Effector memory CD8-positive, alpha-beta T cell (primary cell): ENCODE data around the gene TMEM205.
"Not testable (repeated sequence)": the region's sequence is repeated elsewhere in the genome, so short reads cannot be mapped to it uniquely, and the experiment has no call there.

Source experiments
- ATAC-seq: fragments of 150-1000 bp; cut with Tn5 transposase; replicated peaks from 2 replicates; pipeline ENCODE4 v1.10.0; 2021; ENCODE audit warnings: mild to moderate bottlenecking, moderate library complexity
- DNase-seq, 3 experiments: peaks; one replicate each; pipeline ENCODE4 v3.0.0; 2021
- H3K27ac Mint-ChIP-seq, 2 donors: one replicate each; pipeline ENCODE4 v1.8.0; 2022; ENCODE audit warnings: mild to moderate bottlenecking in 2 of 2, mixed read lengths in 2 of 2, moderate library complexity in 2 of 2
- H3K27me3 Mint-ChIP-seq, 2 donors: one replicate each; pipeline ENCODE4 v1.8.0; 2022; ENCODE audit warnings: mixed read lengths in 2 of 2
- H3K36me3 Mint-ChIP-seq: one replicate; pipeline ENCODE4 v1.8.0; 2022; ENCODE audit warnings: mild to moderate bottlenecking, moderate library complexity, mixed read lengths; ENCODE audit not compliant: insufficient read depth
- H3K4me1 Mint-ChIP-seq, 2 donors: one replicate each; pipeline ENCODE4 v1.8.0; 2022; ENCODE audit warnings: low read depth in 2 of 2, mixed read lengths in 2 of 2
- H3K4me3 Mint-ChIP-seq, 2 donors: one replicate each; pipeline ENCODE4 v1.8.0; 2022; ENCODE audit warnings: mild to moderate bottlenecking in 2 of 2, mixed read lengths in 2 of 2, moderate library complexity in 2 of 2
- H3K9me3 Mint-ChIP-seq, 2 donors: one replicate each; pipeline ENCODE4 v1.8.0; 2022; ENCODE audit warnings: mixed read lengths in 2 of 2

The TMEM205 gene

GRCh38 chr19:11342429-11342828 lies 3.6 kb downstream of the TMEM205 start:
- peaks cover 40 to 47% of the 10 kb centered on the region in 2 donors for H3K4me1 Mint-ChIP-seq

GRCh38 chr19:11340099-11340467 lies 6.0 kb downstream of the TMEM205 start:
- H3K9me3 Mint-ChIP-seq, H3K27me3 Mint-ChIP-seq, ATAC-seq, DNase-seq: not testable (repeated sequence)
- H3K36me3 Mint-ChIP-seq = peaks cover 14% of the 10 kb centered on the region
- peaks cover 24 to 27% of the 10 kb centered on the region in 2 donors for H3K4me1 Mint-ChIP-seq
- peak overlapping the region; percentile 72 to 84 for H3K27ac Mint-ChIP-seq
- peak overlapping the region; percentile 81 to 83 for H3K4me3 Mint-ChIP-seq

More at GRCh38 chr19:11342429-11342828, 3.6 kb downstream of the TMEM205 start:
- Mint-ChIP-seq H3K27ac (no peak overlapping the region), H3K4me3 (no peak overlapping the region), H3K36me3 (peaks cover 16% of the 10 kb centered on the region), H3K27me3 (no peaks in the 10 kb centered on the region), H3K9me3 (no peaks in the 10 kb centered on the region)
- DNase-seq (no peak), ATAC-seq (no peak)

GRCh38 chr19:11339254-11340098 lies 6.6 kb downstream of the TMEM205 start, which contains the start of gene RAB3D:
TSS of gene RAB3D (minus strand) at chr19:11339657. CDS start at chr19:11337399, 2,258 bp downstream.
- peak within 1 kb of the TSS; percentile 72 to 84 for H3K27ac Mint-ChIP-seq
- peaks cover 20% of the 10 kb centered on the region for H3K36me3 Mint-ChIP-seq
- DNase-seq (peak; percentile 51 to 62 (median 55)), ATAC-seq (peak; percentile 90)
- peaks cover 23% of the 10 kb centered on the region in 2 donors for H3K4me1 Mint-ChIP-seq
- no peaks in the 10 kb centered on the region for H3K27me3 Mint-ChIP-seq
- H3K4me3 Mint-ChIP-seq = peak within 1 kb of the TSS; percentile 81 to 83
- no peaks in the 10 kb centered on the region for H3K9me3 Mint-ChIP-seq

- Mint-ChIP-seq H3K4me1 (peaks cover 21 to 23% of the 10 kb centered on the region in 2 donors), H3K9me3 (no peaks in the 10 kb centered on the region), H3K27ac (peak overlapping the region; percentile 72 to 84), H3K36me3 (peaks cover 23% of the 10 kb centered on the region), H3K4me3 (peak overlapping the region; percentile 81 to 83), H3K27me3 (no peaks in the 10 kb centered on the region)
- DNase-seq (no peak), ATAC-seq (no peak)
These were observed 7.4 kb downstream of the TMEM205 start for GRCh38 chr19:11338569-11339253.

GRCh38 chr19:11338121-11338520 lies 7.9 kb downstream of the TMEM205 start:
- H3K27ac Mint-ChIP-seq = no peak overlapping the region
- DNase-seq (no peak), ATAC-seq (no peak)
- peaks cover 23% of the 10 kb centered on the region for H3K36me3 Mint-ChIP-seq
- no peaks in the 10 kb centered on the region for H3K9me3 Mint-ChIP-seq
- H3K27me3 Mint-ChIP-seq = no peaks in the 10 kb centered on the region
- peaks cover 21 to 23% of the 10 kb centered on the region in 2 donors for H3K4me1 Mint-ChIP-seq
- H3K4me3 Mint-ChIP-seq = peak overlapping the region in 1 of 2 donors; percentile 81

GRCh38 chr19:11337080-11337479 lies 9.0 kb downstream of the TMEM205 start:
- no peak for DNase-seq
- H3K9me3 Mint-ChIP-seq = no peaks in the 10 kb centered on the region
- H3K4me1 Mint-ChIP-seq = peaks cover 21 to 22% of the 10 kb centered on the region in 2 donors
- peak overlapping the region in 1 of 2 donors; percentile 81 for H3K4me3 Mint-ChIP-seq
- H3K36me3 Mint-ChIP-seq = peaks cover 33% of the 10 kb centered on the region
- no peak overlapping the region for H3K27ac Mint-ChIP-seq
- peak; percentile 25 for ATAC-seq
- H3K27me3 Mint-ChIP-seq = no peaks in the 10 kb centered on the region

- no peaks in the 10 kb centered on the region for H3K9me3 Mint-ChIP-seq
- peaks cover 21 to 22% of the 10 kb centered on the region in 2 donors for H3K4me1 Mint-ChIP-seq
- ATAC-seq = no peak
These were observed 10.5 kb downstream of the TMEM205 start for GRCh38 chr19:11335449-11336146.

GRCh38 chr19:11333838-11334237 lies 12.2 kb downstream of the TMEM205 start:
- Mint-ChIP-seq H3K4me1 (peaks cover 15 to 16% of the 10 kb centered on the region in 2 donors), H3K36me3 (peaks cover 48% of the 10 kb centered on the region)
- DNase-seq, H3K4me3 Mint-ChIP-seq, H3K27me3 Mint-ChIP-seq, H3K9me3 Mint-ChIP-seq, H3K27ac Mint-ChIP-seq, ATAC-seq: not testable (repeated sequence)

More at GRCh38 chr19:11335449-11336146, 10.5 kb downstream of the TMEM205 start:
- Mint-ChIP-seq H3K4me3 (no peak overlapping the region), H3K27me3 (no peaks in the 10 kb centered on the region), H3K27ac (no peak overlapping the region), H3K36me3 (peaks cover 44% of the 10 kb centered on the region)
- DNase-seq = no peak

- peaks cover 48% of the 10 kb centered on the region for H3K36me3 Mint-ChIP-seq
- no peak for ATAC-seq
- H3K27me3 Mint-ChIP-seq = no peaks in the 10 kb centered on the region
- no peak overlapping the region for H3K4me3 Mint-ChIP-seq
- H3K4me1 Mint-ChIP-seq = peaks cover 6 to 8% of the 10 kb centered on the region in 2 donors
- no peaks in the 10 kb centered on the region for H3K9me3 Mint-ChIP-seq
- no peak for DNase-seq
- H3K27ac Mint-ChIP-seq = no peak overlapping the region
These were observed 13.2 kb downstream of the TMEM205 start for GRCh38 chr19:11332822-11333221.

GRCh38 chr19:11331502-11331901 lies 14.6 kb downstream of the TMEM205 start:
- Mint-ChIP-seq H3K27me3 (no peaks in the 10 kb centered on the region), H3K9me3 (no peaks in the 10 kb centered on the region), H3K4me3 (no peak overlapping the region), H3K27ac (no peak overlapping the region), H3K4me1 (no peaks in the 10 kb centered on the region), H3K36me3 (peaks cover 54% of the 10 kb centered on the region)
- DNase-seq (no peak), ATAC-seq (no peak)

- ATAC-seq = no peak
- Mint-ChIP-seq H3K4me3 (no peak overlapping the region), H3K36me3 (peaks cover 45% of the 10 kb centered on the region)
These were observed 15.9 kb downstream of the TMEM205 start for GRCh38 chr19:11330127-11330526.

GRCh38 chr19:11325544-11325943 lies 20.5 kb downstream of the TMEM205 start:
- no peaks in the 10 kb centered on the region for H3K27me3 Mint-ChIP-seq
- DNase-seq (no peak), ATAC-seq (no peak)
- no peak overlapping the region for H3K27ac Mint-ChIP-seq
- peaks cover 7 to 16% of the 10 kb centered on the region in 2 donors for H3K4me1 Mint-ChIP-seq
- no peaks in the 10 kb centered on the region for H3K9me3 Mint-ChIP-seq
- H3K36me3 Mint-ChIP-seq = peaks cover 14% of the 10 kb centered on the region
- H3K4me3 Mint-ChIP-seq = no peak overlapping the region

More at GRCh38 chr19:11330127-11330526, 15.9 kb downstream of the TMEM205 start:
- Mint-ChIP-seq H3K27me3 (no peaks in the 10 kb centered on the region), H3K4me1 (no peaks in the 10 kb centered on the region), H3K9me3 (no peaks in the 10 kb centered on the region), H3K27ac (no peak overlapping the region)
- no peak for DNase-seq

GRCh38 chr19:11324748-11325389 lies 21.2 kb downstream of the TMEM205 start:
- Mint-ChIP-seq H3K27me3 (no peaks in the 10 kb centered on the region), H3K4me3 (peak overlapping the region in 1 of 2 donors; percentile 38), H3K27ac (peak overlapping the region; percentile 83 to 92), H3K4me1 (peaks cover 7 to 16% of the 10 kb centered on the region in 2 donors), H3K9me3 (no peaks in the 10 kb centered on the region), H3K36me3 (peaks cover 14% of the 10 kb centered on the region)
- ATAC-seq (no peak), DNase-seq (no peak)
